Fibroblast of peridontal ligament (primary cell): ENCODE results near the gene AGMO.
"Not testable (repeated sequence)": the region's sequence is repeated elsewhere in the genome, so short reads cannot be mapped to it uniquely, and the experiment has no call there.

Source experiments
- DNase-seq: peaks from one replicate; pipeline ENCODE4 v3.0.0-alpha.2; 2010; ENCODE audit errors: extremely low read depth

The AGMO gene

GRCh38 chr7:15559416-15559928, 2.3 kb downstream of the AGMO start:
- no peak for DNase-seq

GRCh38 chr7:15558756-15559155, 3.1 kb downstream of the AGMO start:
- DNase-seq: no peak

GRCh38 chr7:15557686-15558085, 4.1 kb downstream of the AGMO start:
- no peak for DNase-seq

- DNase-seq: no peak
Observed at GRCh38 chr7:15557186-15557585, 4.6 kb downstream of the AGMO start.

GRCh38 chr7:15556339-15557105, 5.3 kb downstream of the AGMO start:
- no peak for DNase-seq

- DNase-seq: peak; percentile 57
Observed at GRCh38 chr7:15555381-15555859, 6.4 kb downstream of the AGMO start.

GRCh38 chr7:15554744-15555143, 7.1 kb downstream of the AGMO start:
- no peak for DNase-seq

GRCh38 chr7:15554081-15554480, 7.7 kb downstream of the AGMO start:
- DNase-seq: no peak

GRCh38 chr7:15547320-15547719, 14.5 kb downstream of the AGMO start:
- DNase-seq: not testable (repeated sequence)

GRCh38 chr7:15546272-15546792, 15.5 kb downstream of the AGMO start:
- no peak for DNase-seq

GRCh38 chr7:15544050-15544449, 17.8 kb downstream of the AGMO start:
- no peak for DNase-seq

GRCh38 chr7:15543256-15543655, 18.6 kb downstream of the AGMO start:
- peak; percentile 36 for DNase-seq

GRCh38 chr7:15527648-15528047, 34.2 kb downstream of the AGMO start:
- DNase-seq: no peak

- DNase-seq: no peak
Observed at GRCh38 chr7:15525652-15526263, 36.1 kb downstream of the AGMO start.

- DNase-seq: no peak
Observed at GRCh38 chr7:15524077-15524476, 37.7 kb downstream of the AGMO start.

GRCh38 chr7:15517865-15518264, 44.0 kb downstream of the AGMO start:
- not testable (repeated sequence) for DNase-seq

- DNase-seq: peak; percentile 45
Observed at GRCh38 chr7:15515252-15515651, 46.6 kb downstream of the AGMO start.

GRCh38 chr7:15508258-15508657, 53.6 kb downstream of the AGMO start:
- DNase-seq: no peak

GRCh38 chr7:15507708-15508107, 54.1 kb downstream of the AGMO start:
- no peak for DNase-seq

- no peak for DNase-seq
Observed at GRCh38 chr7:15507171-15507570, 54.6 kb downstream of the AGMO start.

- no peak for DNase-seq
Observed at GRCh38 chr7:15505761-15506160, 56.1 kb downstream of the AGMO start.

GRCh38 chr7:15504351-15504750, 57.5 kb downstream of the AGMO start:
- DNase-seq: no peak
